ENCODE data around the gene SPEM1.

The SPEM1 gene

DNA sequence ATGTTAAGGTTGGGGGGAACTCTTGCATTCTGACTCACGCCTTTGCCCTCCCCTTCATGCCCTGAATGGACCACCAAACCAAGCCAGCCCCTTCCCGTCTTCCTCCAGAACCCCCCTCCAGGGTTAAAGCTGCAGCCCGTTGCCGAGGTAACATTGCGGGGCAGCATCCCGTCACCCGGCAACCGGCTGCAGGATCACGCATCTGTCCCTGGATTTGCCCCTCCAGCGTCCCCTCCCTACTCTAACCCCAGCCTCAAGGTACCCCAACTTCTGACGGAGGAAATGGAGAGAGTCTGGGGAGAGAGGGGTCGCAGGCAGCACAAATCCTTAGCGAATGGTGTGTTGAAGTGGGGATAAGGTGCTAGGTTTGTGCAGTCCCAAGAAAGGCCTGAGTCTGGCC lies 13.0 kb upstream of the SPEM1 start:
- no peak overlapping the region for H2AFZ ChIP-seq (ENCODE audit: low read length)
- H3K18ac ChIP-seq (ENCODE audit: low read length), result no peak overlapping the region
- H3K27ac ChIP-seq (replicated peaks; ENCODE audit: low read length), result no peak overlapping the region
- no peak overlapping the region for H2BK12ac ChIP-seq (ENCODE audit: low read length)
- no peak for DNase-seq (ENCODE audit: low spot score)
- no peak overlapping the region for H3K23ac ChIP-seq (ENCODE audit: low read depth, low read length, poor library complexity)
- H3K79me1 ChIP-seq (ENCODE audit: low read depth, low read length), result peaks cover 18% of the 10 kb centered on the region
- H3K9me3 ChIP-seq (replicated peaks in 1 of 2; ENCODE audit: control insufficient read depth in 2 of 2, insufficient read depth in 1 of 2, low read depth in 1 of 2, low read length in 2 of 2), result peaks cover 0 to 2% of the 10 kb centered on the region in 2 donors
- H3K36me3 ChIP-seq (replicated peaks in 1 of 2; ENCODE audit: control insufficient read depth in 2 of 2, insufficient read depth in 2 of 2, low read length in 2 of 2), result peaks cover 31 to 45% of the 10 kb centered on the region in 2 donors
- H3K9ac ChIP-seq (ENCODE audit: low read depth, low read length, poor library complexity), result no peak overlapping the region
- H3K27me3 ChIP-seq (ENCODE audit: control insufficient read depth in 3 of 3, insufficient read depth in 3 of 3, low read depth in 1 of 3, low read length in 3 of 3), result no peaks in the 10 kb centered on the region
- no peak overlapping the region for H3K4ac ChIP-seq (ENCODE audit: low read length)
- no peak overlapping the region for H4K8ac ChIP-seq (ENCODE audit: low read depth, low read length)
- H3K4me3 ChIP-seq (ENCODE audit: low read length in 2 of 2), result peak overlapping the region in 1 of 2 donors; percentile 30
- H2AK5ac ChIP-seq (ENCODE audit: low read depth, low read length), result no peak overlapping the region
- peaks cover 14 to 23% of the 10 kb centered on the region in 2 donors for H3K4me1 ChIP-seq (ENCODE audit: control insufficient read depth in 2 of 2, insufficient read depth in 1 of 2, low read depth in 1 of 2, low read length in 2 of 2)
- no peak overlapping the region for H2BK5ac ChIP-seq (ENCODE audit: low read length)
- peak overlapping the region; percentile 33 for H3K4me2 ChIP-seq (ENCODE audit: insufficient read depth, low read length, poor library complexity, severe bottlenecking)
- no peak overlapping the region for H4K91ac ChIP-seq (ENCODE audit: low read depth, low read length, poor library complexity)
- no peak overlapping the region for H2BK120ac ChIP-seq (ENCODE audit: low read depth, low read length)
- H3K14ac ChIP-seq (ENCODE audit: low read length), result no peak overlapping the region
- H2BK15ac ChIP-seq (ENCODE audit: low read length), result no peak overlapping the region
- no CpG with 5 or more reads among the region's 13 CpGs for WGBS, 2 donors (ENCODE audit: extremely low coverage in 2 of 2, insufficient read length in 2 of 2, insufficient replicate concordance in 1 of 2)

DNA sequence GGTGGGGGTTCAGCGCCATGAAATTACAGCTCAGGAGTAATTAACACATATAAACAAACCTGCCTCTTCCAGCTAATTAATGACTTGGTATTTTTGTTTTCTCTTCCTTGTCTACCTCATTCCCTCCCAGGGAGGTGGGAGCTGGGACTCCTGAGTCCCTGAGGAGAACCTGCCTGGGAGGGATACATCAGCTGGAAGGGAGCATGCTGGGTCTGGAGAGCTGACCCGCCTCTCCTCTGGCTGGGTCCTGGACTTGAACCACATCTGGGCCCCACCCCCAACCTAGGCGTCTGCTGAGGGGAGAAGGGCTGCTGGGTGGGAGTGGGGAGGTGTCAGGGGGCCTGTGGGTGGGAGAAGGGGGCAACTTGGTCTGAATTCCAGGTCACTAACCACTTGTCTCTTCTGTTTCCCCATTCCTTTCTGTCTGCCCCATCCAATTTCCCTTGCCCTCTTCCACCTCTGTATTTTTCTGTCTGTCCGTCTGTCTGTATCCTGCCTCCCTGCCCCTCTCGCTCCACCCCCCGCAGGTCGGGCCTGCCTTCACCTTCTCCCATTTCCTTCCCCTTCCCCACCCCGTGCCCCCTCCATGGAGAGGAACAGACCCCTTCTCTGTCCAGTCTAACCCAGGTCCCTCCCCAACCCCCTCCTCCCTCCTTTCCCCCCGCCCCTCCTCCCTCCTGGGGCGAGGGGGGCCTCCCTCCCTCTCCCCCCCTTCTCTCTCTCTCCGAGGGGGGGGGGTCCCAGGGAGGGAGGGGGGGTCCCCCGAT lies 12.5 kb upstream of the SPEM1 start, which contains the start of gene NLGN2:
NLGN2 (plus strand) TSS at position 361 of the 767 bp plus-strand sequence. CDS start 411 bp downstream, outside the sequence.
- no peaks in the 10 kb centered on the region for H3K27me3 ChIP-seq (ENCODE audit: control insufficient read depth in 3 of 3, insufficient read depth in 3 of 3, low read depth in 1 of 3, low read length in 3 of 3)
- no peak within 1 kb of the TSS for H3K9ac ChIP-seq (ENCODE audit: low read depth, low read length, poor library complexity)
- H2BK12ac ChIP-seq (ENCODE audit: low read length), result no peak within 1 kb of the TSS
- H3K79me1 ChIP-seq (ENCODE audit: low read depth, low read length), result peaks cover 18% of the 10 kb centered on the region
- H2BK5ac ChIP-seq (ENCODE audit: low read length), result no peak within 1 kb of the TSS
- peak within 1 kb of the TSS; percentile 71 for H2AK5ac ChIP-seq (ENCODE audit: low read depth, low read length)
- H3K4me3 ChIP-seq (ENCODE audit: low read length in 2 of 2), result peak within 1 kb of the TSS in 1 of 2 donors; percentile 30
- no peak within 1 kb of the TSS for H2BK15ac ChIP-seq (ENCODE audit: low read length)
- H3K14ac ChIP-seq (ENCODE audit: low read length), result no peak within 1 kb of the TSS
- H3K36me3 ChIP-seq (replicated peaks in 1 of 2; ENCODE audit: control insufficient read depth in 2 of 2, insufficient read depth in 2 of 2, low read length in 2 of 2), result peaks cover 31 to 51% of the 10 kb centered on the region in 2 donors
- H3K18ac ChIP-seq (ENCODE audit: low read length), result no peak within 1 kb of the TSS
- H2AFZ ChIP-seq (ENCODE audit: low read length), result no peak within 1 kb of the TSS
- peaks cover 13 to 22% of the 10 kb centered on the region in 2 donors for H3K4me1 ChIP-seq (ENCODE audit: control insufficient read depth in 2 of 2, insufficient read depth in 1 of 2, low read depth in 1 of 2, low read length in 2 of 2)
- DNase-seq (ENCODE audit: low spot score), result no peak
- peak within 1 kb of the TSS; percentile 80 for H3K23ac ChIP-seq (ENCODE audit: low read depth, low read length, poor library complexity)
- H3K27ac ChIP-seq (replicated peaks; ENCODE audit: low read length), result no peak within 1 kb of the TSS
- H3K9me3 ChIP-seq (replicated peaks in 1 of 2; ENCODE audit: control insufficient read depth in 2 of 2, insufficient read depth in 1 of 2, low read depth in 1 of 2, low read length in 2 of 2), result peaks cover 0 to 2% of the 10 kb centered on the region in 2 donors
- peak within 1 kb of the TSS; percentile 4 for H4K8ac ChIP-seq (ENCODE audit: low read depth, low read length)
- H3K4me2 ChIP-seq (ENCODE audit: insufficient read depth, low read length, poor library complexity, severe bottlenecking), result peak within 1 kb of the TSS; percentile 92
- WGBS, 2 donors (ENCODE audit: extremely low coverage in 2 of 2, insufficient read length in 2 of 2, insufficient replicate concordance in 1 of 2), result no CpG with 5 or more reads among the region's 12 CpGs
- H4K91ac ChIP-seq (ENCODE audit: low read depth, low read length, poor library complexity), result no peak within 1 kb of the TSS
- H3K4ac ChIP-seq (ENCODE audit: low read length), result no peak within 1 kb of the TSS
- H2BK120ac ChIP-seq (ENCODE audit: low read depth, low read length), result no peak within 1 kb of the TSS

DNA sequence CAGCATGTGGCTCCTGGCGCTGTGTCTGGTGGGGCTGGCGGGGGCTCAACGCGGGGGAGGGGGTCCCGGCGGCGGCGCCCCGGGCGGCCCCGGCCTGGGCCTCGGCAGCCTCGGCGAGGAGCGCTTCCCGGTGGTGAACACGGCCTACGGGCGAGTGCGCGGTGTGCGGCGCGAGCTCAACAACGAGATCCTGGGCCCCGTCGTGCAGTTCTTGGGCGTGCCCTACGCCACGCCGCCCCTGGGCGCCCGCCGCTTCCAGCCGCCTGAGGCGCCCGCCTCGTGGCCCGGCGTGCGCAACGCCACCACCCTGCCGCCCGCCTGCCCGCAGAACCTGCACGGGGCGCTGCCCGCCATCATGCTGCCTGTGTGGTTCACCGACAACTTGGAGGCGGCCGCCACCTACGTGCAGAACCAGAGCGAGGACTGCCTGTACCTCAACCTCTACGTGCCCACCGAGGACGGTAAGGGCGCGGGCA lies 11.8 kb upstream of the SPEM1 start:
- H3K4me1 ChIP-seq (ENCODE audit: control insufficient read depth in 2 of 2, insufficient read depth in 1 of 2, low read depth in 1 of 2, low read length in 2 of 2), result peaks cover 12 to 22% of the 10 kb centered on the region in 2 donors
- H3K4me3 ChIP-seq (ENCODE audit: low read length in 2 of 2), result no peak overlapping the region
- no peak overlapping the region for H3K9ac ChIP-seq (ENCODE audit: low read depth, low read length, poor library complexity)
- no peak overlapping the region for H2BK12ac ChIP-seq (ENCODE audit: low read length)
- no peak overlapping the region for H4K91ac ChIP-seq (ENCODE audit: low read depth, low read length, poor library complexity)
- peak overlapping the region; percentile 4 for H4K8ac ChIP-seq (ENCODE audit: low read depth, low read length)
- H3K4ac ChIP-seq (ENCODE audit: low read length), result no peak overlapping the region
- peaks cover 31 to 57% of the 10 kb centered on the region in 2 donors for H3K36me3 ChIP-seq (replicated peaks in 1 of 2; ENCODE audit: control insufficient read depth in 2 of 2, insufficient read depth in 2 of 2, low read length in 2 of 2)
- no peak overlapping the region for H3K18ac ChIP-seq (ENCODE audit: low read length)
- no peak overlapping the region for H3K27ac ChIP-seq (replicated peaks; ENCODE audit: low read length)
- peak overlapping the region; percentile 80 for H3K23ac ChIP-seq (ENCODE audit: low read depth, low read length, poor library complexity)
- no peak overlapping the region for H2BK15ac ChIP-seq (ENCODE audit: low read length)
- no peaks in the 10 kb centered on the region for H3K27me3 ChIP-seq (ENCODE audit: control insufficient read depth in 3 of 3, insufficient read depth in 3 of 3, low read depth in 1 of 3, low read length in 3 of 3)
- no CpG with 5 or more reads among the region's 58 CpGs for whole genome bisulfite sequencing, 2 donors (ENCODE audit: extremely low coverage in 2 of 2, insufficient read length in 2 of 2, insufficient replicate concordance in 1 of 2)
- peaks cover 17% of the 10 kb centered on the region for H3K79me1 ChIP-seq (ENCODE audit: low read depth, low read length)
- no peak for DNase-seq (ENCODE audit: low spot score)
- H3K14ac ChIP-seq (ENCODE audit: low read length), result no peak overlapping the region
- H2AFZ ChIP-seq (ENCODE audit: low read length), result no peak overlapping the region
- no peak overlapping the region for H2BK120ac ChIP-seq (ENCODE audit: low read depth, low read length)
- no peak overlapping the region for H2BK5ac ChIP-seq (ENCODE audit: low read length)
- H3K9me3 ChIP-seq (replicated peaks in 1 of 2; ENCODE audit: control insufficient read depth in 2 of 2, insufficient read depth in 1 of 2, low read depth in 1 of 2, low read length in 2 of 2), result peaks cover 0 to 2% of the 10 kb centered on the region in 2 donors
- no peak overlapping the region for H3K4me2 ChIP-seq (ENCODE audit: insufficient read depth, low read length, poor library complexity, severe bottlenecking)
- no peak overlapping the region for H2AK5ac ChIP-seq (ENCODE audit: low read depth, low read length)

DNA sequence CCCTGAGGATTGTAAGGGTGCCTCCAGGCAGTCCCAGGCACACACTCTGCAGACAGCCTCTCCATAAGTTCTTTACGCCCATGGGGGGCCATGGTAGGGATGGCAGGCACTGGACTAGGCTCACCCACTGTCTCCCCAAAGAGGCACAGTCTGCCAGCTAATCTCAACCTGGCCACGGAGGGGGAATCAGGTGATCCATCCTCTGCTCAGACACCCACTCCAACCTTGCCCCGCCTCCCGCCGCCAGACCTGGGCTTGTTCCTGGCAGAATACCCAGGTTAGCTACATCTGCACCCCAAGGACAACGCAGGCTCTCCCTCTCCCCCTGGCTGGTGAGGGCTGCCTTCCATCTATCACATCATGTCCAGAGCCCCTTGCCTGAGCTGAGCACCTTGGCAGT lies 11.3 kb upstream of the SPEM1 start:
- H3K4me3 ChIP-seq (ENCODE audit: low read length in 2 of 2), result peak overlapping the region in 1 of 2 donors; percentile 41
- H3K14ac ChIP-seq (ENCODE audit: low read length), result no peak overlapping the region
- H2AFZ ChIP-seq (ENCODE audit: low read length), result no peak overlapping the region
- H2AK5ac ChIP-seq (ENCODE audit: low read depth, low read length), result no peak overlapping the region
- H3K27me3 ChIP-seq (ENCODE audit: control insufficient read depth in 3 of 3, insufficient read depth in 3 of 3, low read depth in 1 of 3, low read length in 3 of 3), result no peaks in the 10 kb centered on the region
- H3K18ac ChIP-seq (ENCODE audit: low read length), result no peak overlapping the region
- peaks cover 17% of the 10 kb centered on the region for H3K79me1 ChIP-seq (ENCODE audit: low read depth, low read length)
- H3K4me1 ChIP-seq (ENCODE audit: control insufficient read depth in 2 of 2, insufficient read depth in 1 of 2, low read depth in 1 of 2, low read length in 2 of 2), result peaks cover 12 to 24% of the 10 kb centered on the region in 2 donors
- no CpG with 5 or more reads among the region's 6 CpGs for WGBS, 2 donors (ENCODE audit: extremely low coverage in 2 of 2, insufficient read length in 2 of 2, insufficient replicate concordance in 1 of 2)
- H2BK120ac ChIP-seq (ENCODE audit: low read depth, low read length), result no peak overlapping the region
- H4K91ac ChIP-seq (ENCODE audit: low read depth, low read length, poor library complexity), result no peak overlapping the region
- H3K4ac ChIP-seq (ENCODE audit: low read length), result no peak overlapping the region
- H2BK5ac ChIP-seq (ENCODE audit: low read length), result no peak overlapping the region
- peaks cover 31 to 63% of the 10 kb centered on the region in 2 donors for H3K36me3 ChIP-seq (replicated peaks in 1 of 2; ENCODE audit: control insufficient read depth in 2 of 2, insufficient read depth in 2 of 2, low read length in 2 of 2)
- peak overlapping the region; percentile 80 for H3K23ac ChIP-seq (ENCODE audit: low read depth, low read length, poor library complexity)
- no peak overlapping the region for H4K8ac ChIP-seq (ENCODE audit: low read depth, low read length)
- no peak overlapping the region for H2BK15ac ChIP-seq (ENCODE audit: low read length)
- no peak for DNase-seq (ENCODE audit: low spot score)
- no peak overlapping the region for H2BK12ac ChIP-seq (ENCODE audit: low read length)
- no peak overlapping the region for H3K27ac ChIP-seq (replicated peaks; ENCODE audit: low read length)
- no peak overlapping the region for H3K4me2 ChIP-seq (ENCODE audit: insufficient read depth, low read length, poor library complexity, severe bottlenecking)
- H3K9ac ChIP-seq (ENCODE audit: low read depth, low read length, poor library complexity), result no peak overlapping the region
- H3K9me3 ChIP-seq (replicated peaks in 1 of 2; ENCODE audit: control insufficient read depth in 2 of 2, insufficient read depth in 1 of 2, low read depth in 1 of 2, low read length in 2 of 2), result peaks cover 0 to 2% of the 10 kb centered on the region in 2 donors

All from neuronal stem cell (in vitro differentiated cells).